Hepatocyte (in vitro differentiated cells): Measurements from ENCODE around the gene CGB1.
"Not testable (repeated sequence)": the region's sequence is repeated elsewhere in the genome, so short reads cannot be mapped to it uniquely, and the experiment has no call there.

Experiments
- EZH2 ChIP-seq: fragments of 200-600 bp; sonication (generic); IDR thresholded peaks from 2 replicates; pipeline ENCODE4 v1.6.1; 2016; ENCODE audit warnings: antibody characterized with exemption, mild to moderate bottlenecking, borderline replicate concordance
- EZH2phosphoT487 ChIP-seq: fragments of 200-600 bp; sonication (generic); IDR thresholded peaks from one replicate; pipeline ENCODE4 v1.6.1; 2018; ENCODE audit warnings: antibody characterized with exemption, mild to moderate bottlenecking, low read depth, moderate library complexity; ENCODE audit not compliant: unreplicated experiment, severe bottlenecking
- TF ChIP-seq, protein P1 (sequence below): fragments of 200-600 bp; sonication (generic); IDR thresholded peaks from 2 replicates; pipeline ENCODE4 v1.5.1; 2016; ENCODE audit warnings: antibody characterized with exemption, mild to moderate bottlenecking; ENCODE audit not compliant: poor library complexity

DNA sequence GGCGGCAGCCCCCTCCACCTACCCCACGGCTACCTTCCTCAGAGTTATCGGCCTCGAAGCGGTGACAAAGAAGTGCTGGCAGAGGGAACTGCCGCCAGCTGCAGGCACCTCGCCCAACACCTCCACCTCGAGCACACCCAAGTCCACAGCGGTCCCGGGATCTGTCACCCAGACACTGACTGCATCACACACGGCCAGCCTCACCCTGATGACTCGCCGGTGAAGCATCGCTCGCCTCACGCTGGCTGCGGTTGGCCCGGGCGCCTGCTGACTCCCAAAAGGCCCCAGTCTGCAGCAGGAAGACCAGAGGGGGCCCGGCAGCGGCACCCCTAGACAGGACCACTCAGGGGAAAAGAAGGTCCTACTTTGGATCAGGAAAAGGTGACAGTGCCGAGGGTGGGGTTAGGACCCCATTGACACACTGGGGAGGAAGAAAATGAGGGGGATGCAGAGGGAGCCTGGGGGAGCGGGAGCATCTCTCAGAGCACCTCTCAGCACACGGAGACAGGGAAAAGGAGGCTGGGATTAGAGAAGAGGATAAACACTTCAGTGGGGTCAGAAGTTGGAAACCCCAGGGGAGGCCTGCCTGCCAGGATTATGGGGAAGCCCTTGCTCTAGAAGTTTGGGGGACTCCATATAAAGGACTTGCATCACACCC, 13.8 kb upstream of the CGB1 start:
- TF ChIP-seq, protein P1, sequence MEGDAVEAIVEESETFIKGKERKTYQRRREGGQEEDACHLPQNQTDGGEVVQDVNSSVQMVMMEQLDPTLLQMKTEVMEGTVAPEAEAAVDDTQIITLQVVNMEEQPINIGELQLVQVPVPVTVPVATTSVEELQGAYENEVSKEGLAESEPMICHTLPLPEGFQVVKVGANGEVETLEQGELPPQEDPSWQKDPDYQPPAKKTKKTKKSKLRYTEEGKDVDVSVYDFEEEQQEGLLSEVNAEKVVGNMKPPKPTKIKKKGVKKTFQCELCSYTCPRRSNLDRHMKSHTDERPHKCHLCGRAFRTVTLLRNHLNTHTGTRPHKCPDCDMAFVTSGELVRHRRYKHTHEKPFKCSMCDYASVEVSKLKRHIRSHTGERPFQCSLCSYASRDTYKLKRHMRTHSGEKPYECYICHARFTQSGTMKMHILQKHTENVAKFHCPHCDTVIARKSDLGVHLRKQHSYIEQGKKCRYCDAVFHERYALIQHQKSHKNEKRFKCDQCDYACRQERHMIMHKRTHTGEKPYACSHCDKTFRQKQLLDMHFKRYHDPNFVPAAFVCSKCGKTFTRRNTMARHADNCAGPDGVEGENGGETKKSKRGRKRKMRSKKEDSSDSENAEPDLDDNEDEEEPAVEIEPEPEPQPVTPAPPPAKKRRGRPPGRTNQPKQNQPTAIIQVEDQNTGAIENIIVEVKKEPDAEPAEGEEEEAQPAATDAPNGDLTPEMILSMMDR = not testable (repeated sequence)
- not testable (repeated sequence) for TF ChIP-seq EZH2, EZH2phosphoT487
